ENCODE measurements around the gene NCLN.

GRCh38 chr19:3234800-3235199 is 49.1 kb downstream of the NCLN start:
- TF ChIP-seq EZH2 (IDR thresholded peaks at IDR 0.05) (no peak), POLR2AphosphoS5 (IDR thresholded peaks at IDR 0.05; ENCODE audit: borderline replicate concordance, low read depth, low read length) (no peak)
